Stimulated activated CD4-positive, alpha-beta T cell treated with anti-CD3 and anti-CD28 coated beads, Interleukin-2, amount 100 ng/mL, for 4 hours (primary cell): Measurements from ENCODE around the gene PARD6B.

Experiments used
- DNase-seq: peaks from one replicate; pipeline ENCODE4 v3.0.0-alpha.2; 2020; ENCODE audit warnings: low read depth

PARD6B gene

DNA sequence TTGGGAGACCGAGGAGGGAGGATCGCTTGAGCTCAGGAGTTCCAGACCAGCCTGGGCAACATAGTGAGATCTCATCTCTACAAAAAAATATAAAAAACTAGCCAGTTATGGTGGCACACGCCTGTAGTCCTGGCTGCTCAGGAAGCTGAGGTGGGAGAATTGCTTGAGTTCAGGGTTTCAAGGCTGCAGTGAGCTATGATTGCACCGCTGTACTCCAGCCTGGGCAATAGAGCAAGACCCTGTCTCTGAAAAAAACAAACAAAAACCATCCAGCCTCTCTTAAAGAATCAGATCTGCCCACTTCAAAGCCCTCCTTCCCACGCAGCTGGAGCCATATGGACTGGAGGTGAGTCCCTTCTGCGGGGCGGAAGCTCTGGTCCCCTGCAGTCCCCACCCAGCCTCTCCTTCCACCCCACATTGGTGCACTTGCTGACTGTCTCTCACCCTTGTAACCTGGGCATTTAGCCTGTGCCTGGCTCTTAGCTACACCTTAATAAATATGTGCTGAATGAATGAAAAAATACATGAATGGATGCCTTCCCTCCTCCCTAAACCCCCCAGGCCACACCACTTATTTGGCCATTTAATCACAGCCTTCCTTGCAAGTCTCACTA, 7.2 kb upstream of the PARD6B start:
- no peak for DNase-seq

- DNase-seq, result peak; percentile 80
Observed at GRCh38 chr20:50724851-50725723, 6.3 kb upstream of the PARD6B start.

DNA sequence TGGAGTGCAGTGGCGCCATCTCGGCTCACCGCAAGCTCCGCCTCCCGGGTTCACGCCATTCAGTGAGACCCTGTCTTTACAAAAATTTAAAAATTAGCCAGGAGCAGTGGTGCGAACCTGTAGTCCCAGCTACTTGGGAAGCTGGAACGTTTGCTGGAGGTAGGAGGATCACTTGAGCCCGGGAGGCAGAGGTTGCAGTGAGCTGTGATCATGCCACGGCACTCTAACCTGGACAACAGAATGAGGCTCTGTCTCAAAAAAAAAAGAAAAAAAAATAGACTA, 5.7 kb upstream of the PARD6B start:
- no peak for DNase-seq

GRCh38 chr20:50726955-50727791, 4.2 kb upstream of the PARD6B start:
- DNase-seq, result no peak

- DNase-seq, result no peak
Observed at GRCh38 chr20:50727792-50728485, 3.4 kb upstream of the PARD6B start.

- no peak for DNase-seq
Observed at GRCh38 chr20:50728486-50728980, 2.8 kb upstream of the PARD6B start.

DNA sequence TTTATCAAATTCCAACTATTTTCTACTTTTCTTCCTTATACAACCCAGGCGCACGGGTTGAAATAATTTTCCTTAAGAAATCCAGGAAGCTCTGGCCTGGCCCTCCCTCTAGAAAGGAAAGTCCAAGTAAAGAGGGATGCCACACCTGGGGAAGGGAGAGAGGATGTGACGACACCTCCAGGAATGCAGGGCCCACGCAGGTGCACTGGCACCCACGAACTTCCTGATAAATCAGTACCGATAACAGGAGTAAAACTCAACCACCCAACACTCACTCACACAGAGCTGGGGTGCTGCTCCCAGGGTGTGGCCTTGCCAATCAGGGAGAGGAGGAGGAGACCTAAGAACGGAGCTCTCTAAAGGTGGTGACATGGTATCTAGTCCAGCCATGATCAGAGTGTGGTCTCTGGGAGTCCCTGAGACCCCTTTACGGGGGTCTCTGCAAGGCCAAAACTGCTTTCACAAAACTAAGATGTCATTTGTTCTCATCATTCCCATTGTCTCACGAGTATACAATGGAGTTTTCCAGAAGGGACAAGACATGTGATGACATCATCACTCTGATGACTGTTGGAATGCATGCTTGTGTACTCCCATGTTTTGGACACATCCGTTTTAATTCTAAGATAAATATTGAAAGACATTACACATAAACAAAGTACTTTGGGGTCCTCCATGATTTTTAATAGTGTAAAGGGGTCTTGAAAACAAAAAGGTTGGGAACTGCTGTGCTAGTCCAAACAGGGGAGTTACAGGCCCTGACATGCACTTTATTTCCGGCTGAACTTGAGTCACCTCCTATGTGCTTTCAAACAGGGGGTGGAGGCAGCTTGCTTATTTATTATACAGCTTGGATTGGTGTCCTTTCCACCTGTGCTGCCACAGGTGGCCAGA, 2.2 kb upstream of the PARD6B start:
- DNase-seq, result no peak

DNA sequence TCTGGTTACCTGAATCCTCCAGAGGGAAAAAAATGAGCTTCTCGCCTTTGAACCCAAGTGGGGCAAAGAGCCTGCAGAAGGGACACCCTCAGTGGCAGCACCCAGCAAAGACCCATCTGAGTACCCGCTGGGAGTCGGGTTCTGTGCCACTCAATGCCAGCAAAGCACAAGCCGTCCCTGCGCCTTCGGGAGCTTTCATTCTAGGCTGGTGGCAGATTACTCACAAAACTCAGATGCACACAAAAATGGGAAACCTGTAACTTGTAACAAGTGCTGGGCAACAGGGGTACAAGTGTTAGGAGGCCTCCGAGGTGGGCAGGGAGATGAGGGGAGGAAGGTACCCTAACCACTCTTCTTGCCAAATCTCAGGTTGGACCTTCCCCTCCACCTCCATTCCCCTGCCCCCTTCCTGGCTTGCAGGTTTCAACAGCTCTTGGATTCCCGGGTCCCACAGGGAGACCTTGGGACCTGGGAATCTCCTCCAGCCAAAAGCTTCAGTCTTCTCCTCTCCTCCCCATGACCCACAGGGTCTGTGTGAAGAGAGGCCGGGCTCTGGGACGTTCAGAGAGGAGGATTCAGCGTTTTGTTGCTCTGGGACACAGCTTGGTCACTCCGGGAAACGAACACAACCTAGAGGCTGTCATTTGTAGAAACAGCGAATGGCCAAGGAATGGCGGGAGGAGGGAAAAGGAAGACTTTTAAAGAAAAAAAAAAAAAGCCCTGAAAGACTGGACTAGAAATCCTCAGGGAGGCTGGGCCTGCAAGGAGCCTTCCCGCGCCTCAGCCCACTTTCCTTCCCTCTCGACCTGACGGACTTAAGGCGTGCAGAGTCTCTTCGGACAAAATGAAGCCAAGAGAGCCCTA, 1.2 kb upstream of the PARD6B start:
- DNase-seq, result no peak

- no peak for DNase-seq
Observed at GRCh38 chr20:50730765-50731054, 670 bp upstream of the PARD6B start.

DNA sequence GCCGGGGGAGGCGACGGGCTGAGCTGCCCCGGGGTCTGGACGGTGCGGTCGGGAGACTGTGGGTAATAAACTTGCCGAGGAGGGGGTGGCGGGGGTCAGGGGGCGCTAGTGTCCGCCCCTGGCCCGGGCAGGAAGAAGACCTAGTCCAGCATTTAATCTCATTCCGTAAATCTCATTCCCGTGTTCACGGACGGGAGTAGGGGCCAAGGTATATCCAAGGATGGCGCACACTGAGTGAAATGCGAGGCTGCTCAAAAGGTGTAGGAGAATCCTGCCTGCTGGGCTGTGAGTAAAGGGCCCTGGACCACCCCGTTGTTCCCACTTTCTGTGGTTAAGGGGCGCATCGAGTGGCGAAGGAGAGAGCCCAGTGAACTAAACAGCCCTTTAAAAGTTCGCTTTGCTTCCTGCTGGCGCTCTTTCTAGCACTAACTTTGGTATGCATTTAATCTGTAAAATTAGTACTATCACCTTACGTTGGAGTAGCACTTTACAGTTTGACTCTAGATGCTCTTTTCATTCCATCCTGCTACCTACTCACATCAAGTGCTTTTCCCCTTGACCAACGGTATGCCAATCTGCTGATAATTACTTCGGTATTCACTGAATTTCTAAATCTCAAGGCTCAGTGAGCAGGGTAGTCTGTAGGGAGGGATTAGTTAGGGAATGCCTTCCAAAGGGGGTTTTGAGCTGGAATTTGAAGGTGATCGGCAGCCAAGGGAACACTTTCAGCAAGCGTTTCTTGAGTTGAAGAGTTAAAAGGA, 730 bp downstream of the PARD6B start:
- DNase-seq, result no peak

GRCh38 chr20:50733644-50734349, 2.4 kb downstream of the PARD6B start:
- DNase-seq, result no peak

DNA sequence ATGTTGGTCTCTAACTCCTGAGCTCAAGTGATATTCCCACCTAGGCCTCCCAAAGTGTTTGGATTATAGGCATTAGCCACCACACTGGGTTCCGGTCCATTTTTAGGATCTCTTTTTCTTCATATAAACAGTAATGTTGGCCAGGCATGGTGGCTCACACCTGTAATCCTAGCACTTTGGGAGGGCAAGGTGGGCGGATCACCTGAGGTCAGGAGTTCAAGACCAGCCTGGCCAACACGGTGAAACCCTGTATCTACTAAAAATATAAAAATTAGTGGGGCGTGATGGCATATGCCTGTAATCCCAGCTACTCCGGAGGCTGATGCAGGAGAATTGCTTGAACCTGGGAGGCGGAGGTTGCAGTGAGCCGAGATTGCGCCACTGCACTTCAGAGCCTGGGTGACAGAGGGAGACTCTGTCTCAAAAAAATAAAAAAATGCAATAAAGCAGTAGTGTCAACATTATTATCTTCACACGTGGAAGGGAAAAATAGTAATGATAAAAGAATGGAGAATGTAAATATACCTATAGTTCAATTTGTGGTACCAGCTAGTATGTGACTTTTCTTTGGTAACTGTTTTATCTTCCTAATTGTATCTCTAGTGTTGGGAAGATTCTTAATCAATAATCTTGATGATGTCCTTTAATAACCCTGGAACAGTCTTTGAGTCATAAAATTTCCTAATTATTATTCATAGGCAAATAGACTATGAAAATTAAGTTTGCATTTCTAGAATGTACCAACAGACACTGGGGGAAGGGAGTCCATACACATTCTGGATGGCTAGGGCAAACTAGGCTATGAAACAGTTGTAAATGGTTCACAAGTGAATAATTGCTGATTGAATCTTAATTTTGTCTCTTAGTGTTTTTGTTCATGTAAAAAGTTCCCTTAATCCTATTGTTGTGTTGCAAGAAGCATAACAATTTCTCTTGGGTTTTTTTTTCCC, 3.6 kb downstream of the PARD6B start:
- DNase-seq, result no peak

GRCh38 chr20:50735813-50736212, 4.4 kb downstream of the PARD6B start:
- no peak for DNase-seq

- DNase-seq, result no peak
Observed at GRCh38 chr20:50737352-50737751, 6.0 kb downstream of the PARD6B start.

DNA sequence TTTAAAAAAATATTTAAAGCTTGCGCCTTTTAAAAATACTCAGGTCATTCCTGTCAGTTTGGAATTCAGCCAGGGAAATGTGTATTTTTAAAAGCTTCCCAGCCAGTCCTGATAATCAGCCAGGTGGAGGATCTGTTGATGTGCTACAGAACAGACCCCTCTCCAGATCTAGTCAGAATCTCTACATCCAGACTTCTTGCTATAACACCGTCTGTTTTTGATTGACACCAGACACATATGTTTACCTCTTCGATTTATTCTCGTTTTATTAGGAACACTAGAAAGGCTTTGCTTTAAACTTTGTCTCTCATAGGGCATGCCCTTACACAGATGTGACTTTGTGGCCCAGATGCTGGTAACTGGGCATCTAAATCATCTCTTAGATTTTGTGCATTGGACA, 11.7 kb downstream of the PARD6B start:
- DNase-seq, result no peak

DNA sequence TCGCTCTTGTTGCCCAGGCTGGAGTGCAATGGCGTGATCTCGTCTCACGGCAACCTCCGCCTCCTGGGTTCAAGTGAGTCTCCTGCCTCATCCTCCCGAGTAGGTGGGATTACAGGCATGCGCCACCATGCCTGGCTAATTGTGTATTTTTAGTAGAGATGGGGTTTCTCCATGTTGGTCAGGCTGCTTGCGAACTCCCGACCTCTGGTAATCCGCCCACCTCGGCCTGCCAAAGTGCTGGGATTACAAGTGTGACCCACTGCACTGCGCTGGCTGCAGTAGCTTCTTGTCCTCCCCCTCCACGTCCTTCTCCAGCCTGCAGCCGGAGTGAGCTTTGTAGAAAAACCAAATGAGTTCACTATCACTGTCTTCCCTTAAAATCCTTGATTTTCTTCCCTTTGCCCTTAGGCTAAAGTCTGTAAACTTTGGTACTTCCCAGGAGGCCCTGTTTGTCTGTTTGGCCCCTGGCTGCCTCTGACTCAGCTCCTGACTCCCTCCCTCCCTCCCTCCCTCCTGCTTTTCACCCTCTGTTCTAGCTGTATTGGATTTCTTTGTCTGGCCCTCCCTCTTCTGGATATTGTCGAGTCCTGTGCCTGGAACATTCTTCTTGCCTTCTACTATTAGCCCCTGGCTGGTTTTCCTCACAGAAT, 12.9 kb downstream of the PARD6B start:
- no peak for DNase-seq

DNA sequence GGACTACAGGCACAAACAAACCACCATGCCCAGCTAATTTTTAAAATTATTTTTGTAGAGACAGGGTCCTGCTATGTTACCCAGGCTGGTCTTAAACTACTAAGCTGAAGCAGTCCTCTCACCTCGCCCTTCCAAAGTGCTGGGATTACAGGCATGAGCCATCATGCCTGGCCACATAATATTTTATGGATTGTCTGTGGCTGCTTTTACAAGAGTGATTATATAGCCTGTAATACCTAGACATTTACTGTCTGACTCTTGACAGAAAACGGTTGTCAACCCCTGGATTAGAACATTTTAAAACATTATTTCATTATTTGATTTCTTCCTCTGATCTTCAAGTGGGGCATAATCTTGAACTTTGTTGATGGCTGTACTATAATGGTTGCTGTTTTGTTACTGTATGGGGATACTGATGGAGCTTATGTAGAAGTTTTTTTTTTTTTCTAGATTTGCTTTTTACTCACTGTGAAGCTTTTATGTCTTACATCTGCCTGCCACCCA, 14.3 kb downstream of the PARD6B start:
- DNase-seq, result no peak
